ENCODE results near the gene PARP6. TPM values are rescaled to one million over a fixed set of nuclear protein-coding genes. Genes with fewer than 3 reads are reported as not detected.

Gene PARP6
- polyA plus RNA-seq (200 and 218 TPM in 2 replicates), polyA minus RNA-seq (138 and 150 TPM in 2 replicates)

- TF ChIP-seq TAF1 (IDR thresholded peaks at IDR 0.05; ENCODE audit: low read depth), result no peak
- no peak for TF ChIP-seq EZH2 (IDR thresholded peaks at IDR 0.05; ENCODE audit: borderline replicate concordance, insufficient read depth, low read length, poor library complexity, severe bottlenecking)
- peak; percentile 83 for TF ChIP-seq MXI1 (conservative IDR thresholded peaks at IDR 0.05; ENCODE audit: poor library complexity, severe bottlenecking)
- peak; percentile 96 for TF ChIP-seq CTCF (IDR thresholded peaks at IDR 0.05; ENCODE audit: poor library complexity, severe bottlenecking)
- TF ChIP-seq POLR2AphosphoS5 (IDR thresholded peaks at IDR 0.05), result peak; percentile 82
- peak; percentile 59 for TF ChIP-seq SMC3 (conservative IDR thresholded peaks at IDR 0.05; ENCODE audit: poor library complexity)
- TF ChIP-seq REST (IDR thresholded peaks at IDR 0.05; ENCODE audit: borderline replicate concordance), result peak; percentile 35
- TF ChIP-seq RAD21 (conservative IDR thresholded peaks at IDR 0.05), result peak; percentile 49
- TF ChIP-seq EP300 (conservative IDR thresholded peaks at IDR 0.05; ENCODE audit: poor library complexity, severe bottlenecking), result peak; percentile 47
- H3K9me3 ChIP-seq (ENCODE audit: low read length), result no peaks in the 10 kb centered on the region
- peaks cover 27% of the 10 kb centered on the region for H3K79me2 ChIP-seq (replicated peaks; ENCODE audit: insufficient read depth, low read length)
- peak within 1 kb of the TSS; percentile 83 for H3K4me2 ChIP-seq (ENCODE audit: low read length)
- peak within 1 kb of the TSS; percentile 82 for H3K4me3 ChIP-seq (ENCODE audit: low read length)
- no peaks in the 10 kb centered on the region for H3K9me2 ChIP-seq (ENCODE audit: insufficient read depth, low read length)
- no peaks in the 10 kb centered on the region for H3F3A ChIP-seq (ENCODE audit: insufficient read depth, low read length, poor library complexity, severe bottlenecking)
- peak within 1 kb of the TSS; percentile 82 for H2AFZ ChIP-seq (ENCODE audit: low read depth, low read length)
- no peaks in the 10 kb centered on the region for H3K36me3 ChIP-seq (ENCODE audit: insufficient read depth, low read length)
- no peaks in the 10 kb centered on the region for H3K27me3 ChIP-seq (ENCODE audit: insufficient read depth, low read depth, low read length)
- H4K20me1 ChIP-seq (ENCODE audit: insufficient read depth), result no peaks in the 10 kb centered on the region
- H3K9ac ChIP-seq (ENCODE audit: low read length), result peak within 1 kb of the TSS; percentile 95
- H3K27ac ChIP-seq (ENCODE audit: low read length), result peak within 1 kb of the TSS; percentile 80
Observed at GRCh38 chr15:72272213-72272996, at the start of gene PARP6. PARP6 (minus strand) TSS chr15:72272554; CDS start chr15:72267477, 5,077 bp downstream.

- peak within 1 kb of the TSS; percentile 83 for H2AFZ ChIP-seq (ENCODE audit: low read depth, low read length)
- H4K20me1 ChIP-seq (ENCODE audit: insufficient read depth), result no peaks in the 10 kb centered on the region
- peaks cover 3% of the 10 kb centered on the region for H3K27me3 ChIP-seq (ENCODE audit: insufficient read depth, low read depth, low read length)
- H3K4me2 ChIP-seq (ENCODE audit: low read length), result peak within 1 kb of the TSS; percentile 61
- H3K9me2 ChIP-seq (ENCODE audit: insufficient read depth, low read length), result no peaks in the 10 kb centered on the region
- H3K27ac ChIP-seq (ENCODE audit: low read length), result peak within 1 kb of the TSS; percentile 79
- peaks cover 4% of the 10 kb centered on the region for H3K36me3 ChIP-seq (ENCODE audit: insufficient read depth, low read length)
- no peaks in the 10 kb centered on the region for H3K79me2 ChIP-seq (replicated peaks; ENCODE audit: insufficient read depth, low read length)
- peaks cover 4% of the 10 kb centered on the region for H3K9me3 ChIP-seq (ENCODE audit: low read length)
- H3F3A ChIP-seq (ENCODE audit: insufficient read depth, low read length, poor library complexity, severe bottlenecking), result no peaks in the 10 kb centered on the region
- TF ChIP-seq MXI1 (conservative IDR thresholded peaks at IDR 0.05; ENCODE audit: poor library complexity, severe bottlenecking) (peak; percentile 93), SMC3 (conservative IDR thresholded peaks at IDR 0.05; ENCODE audit: poor library complexity) (peak; percentile 57), EZH2 (IDR thresholded peaks at IDR 0.05; ENCODE audit: borderline replicate concordance, insufficient read depth, low read length, poor library complexity, severe bottlenecking) (no peak), POLR2AphosphoS5 (IDR thresholded peaks at IDR 0.05) (peak; percentile 94), TAF1 (IDR thresholded peaks at IDR 0.05; ENCODE audit: low read depth) (peak; percentile 57), CTCF (IDR thresholded peaks at IDR 0.05; ENCODE audit: poor library complexity, severe bottlenecking) (no peak), EP300 (conservative IDR thresholded peaks at IDR 0.05; ENCODE audit: poor library complexity, severe bottlenecking) (peak; percentile 89), REST (IDR thresholded peaks at IDR 0.05; ENCODE audit: borderline replicate concordance) (peak; percentile 71), RAD21 (conservative IDR thresholded peaks at IDR 0.05) (peak; percentile 53)
- H3K9ac ChIP-seq (ENCODE audit: low read length), result peak within 1 kb of the TSS; percentile 77
- H3K4me3 ChIP-seq (ENCODE audit: low read length), result peak within 1 kb of the TSS; percentile 82
Observed at GRCh38 chr15:72319985-72320671, 47.8 kb upstream of the PARP6 start, which contains the start of gene CELF6. CELF6 (minus strand) TSS chr15:72320157; CDS start chr15:72319874, 283 bp downstream.

Data from neural cell (in vitro differentiated cells).